ENCODE measurements around the gene ATXN7L1.

The ATXN7L1 gene

DNA sequence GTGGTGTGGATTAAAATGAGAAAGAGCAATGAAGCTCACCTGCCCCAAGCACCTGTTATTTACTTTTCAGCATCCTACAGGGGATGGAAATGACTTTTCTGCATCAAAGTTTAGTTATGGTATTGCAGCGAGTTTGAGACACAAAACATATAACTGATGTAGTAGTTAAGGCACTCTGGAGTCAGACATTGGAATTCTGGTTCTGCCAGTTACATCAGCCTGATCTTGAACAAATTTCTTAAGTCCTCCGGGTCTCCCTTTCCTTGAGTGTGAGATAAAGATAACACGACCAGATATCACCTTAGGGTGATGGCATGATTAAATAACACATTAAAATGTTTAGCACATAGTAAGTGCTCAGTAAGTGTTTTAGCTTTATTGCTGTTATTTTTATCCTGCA, 97.4 kb downstream of the ATXN7L1 start:
- DNase-seq (ENCODE audit: low spot score), result no peak

DNA sequence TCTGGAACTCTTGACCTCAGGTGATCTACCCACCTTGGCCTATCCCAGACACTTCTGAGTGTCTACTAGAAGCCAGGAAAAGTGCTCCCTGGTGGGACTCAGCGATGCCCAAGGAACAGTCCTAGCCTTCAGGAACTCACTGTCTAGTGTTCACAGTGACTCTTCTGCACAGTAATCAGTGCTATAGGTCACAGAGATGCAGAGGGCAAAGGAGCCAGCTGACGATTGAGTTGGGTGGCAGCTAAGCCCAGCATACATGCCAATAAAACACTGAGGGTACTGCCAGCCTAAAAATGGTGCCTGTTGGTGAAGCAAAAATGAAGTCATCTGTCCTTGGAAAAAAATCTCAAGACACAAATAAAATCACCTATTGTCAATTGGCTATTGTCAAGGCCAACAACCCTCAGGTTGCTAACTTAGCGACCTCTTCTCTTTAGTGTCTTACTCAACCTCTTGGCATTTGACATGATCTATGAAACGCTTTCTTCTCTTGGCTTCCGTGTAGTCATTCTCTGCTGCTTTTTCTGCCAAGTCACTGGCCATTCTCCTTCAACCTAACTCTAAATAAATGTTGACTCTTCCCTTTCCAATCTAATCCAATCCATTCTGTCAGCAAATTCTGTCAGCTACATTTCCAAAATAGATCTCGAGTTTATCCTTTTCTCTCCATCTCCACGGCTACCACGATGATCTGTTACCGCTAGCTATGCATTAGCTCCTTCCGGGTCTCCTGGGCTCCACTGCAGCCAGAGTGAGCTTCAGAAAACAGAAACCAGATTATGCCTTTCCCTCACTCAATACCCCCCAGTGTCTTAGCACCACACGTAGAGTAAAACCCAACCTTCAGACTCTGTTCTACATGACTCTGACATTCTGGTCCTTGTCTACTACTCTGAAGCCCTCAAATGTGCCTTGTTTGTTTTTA, 99.2 kb downstream of the ATXN7L1 start:
- no peak for DNase-seq (ENCODE audit: low spot score)

DNA sequence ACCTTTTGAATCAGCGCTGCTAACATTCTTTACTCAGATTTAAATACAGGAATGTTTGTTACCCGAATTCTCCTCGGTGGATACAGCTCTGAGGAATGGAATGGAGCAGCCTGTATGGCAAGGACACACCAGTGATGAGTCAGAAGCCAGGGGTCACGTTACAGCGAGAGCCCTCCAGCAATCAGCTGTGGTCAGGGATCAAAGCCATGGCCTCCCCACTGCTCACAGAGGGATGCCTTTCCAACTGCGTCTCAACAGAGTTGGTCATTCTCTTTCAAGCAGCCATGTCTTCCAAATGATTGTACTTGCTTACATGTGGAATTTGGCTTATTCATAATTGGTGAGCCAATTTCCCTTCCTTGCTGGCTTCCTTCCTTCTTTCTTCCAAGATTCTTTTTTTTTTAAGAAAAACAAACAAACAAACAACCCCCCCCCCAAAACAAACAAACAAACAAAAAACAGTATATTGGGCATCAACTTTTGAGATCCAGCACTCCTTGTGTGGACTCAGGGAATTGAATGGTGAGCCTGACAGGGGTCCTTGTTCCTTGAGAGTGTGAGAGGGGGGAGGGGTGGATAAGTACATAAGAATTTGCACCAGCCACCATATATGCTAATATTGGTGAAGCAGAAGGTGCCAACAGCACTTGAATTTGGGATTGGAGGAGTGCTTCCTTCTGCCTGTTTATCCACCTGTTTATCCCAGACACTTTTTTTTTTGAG, 100.2 kb downstream of the ATXN7L1 start:
- no peak for DNase-seq (ENCODE audit: low spot score)

DNA sequence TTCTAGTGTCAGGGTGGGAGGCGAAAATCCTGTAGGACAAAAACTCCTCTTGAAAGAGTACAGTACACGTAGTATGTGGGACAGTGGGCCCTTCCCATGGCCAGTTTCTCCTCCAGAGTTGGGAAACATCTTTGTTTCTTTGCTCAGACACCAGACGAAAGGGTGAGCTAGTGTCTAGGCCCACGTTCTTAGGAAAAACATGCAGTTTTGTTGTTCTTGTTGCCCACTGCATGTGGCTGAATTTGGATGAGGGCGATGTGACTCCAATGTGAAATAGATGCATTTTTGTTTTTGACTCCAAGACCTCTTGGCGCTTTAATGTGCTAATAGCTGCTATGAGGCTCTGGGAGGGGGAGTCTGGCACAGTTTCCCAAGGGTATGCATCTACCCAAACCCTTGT, 100.8 kb downstream of the ATXN7L1 start:
- no peak for DNase-seq (ENCODE audit: low spot score)

DNA sequence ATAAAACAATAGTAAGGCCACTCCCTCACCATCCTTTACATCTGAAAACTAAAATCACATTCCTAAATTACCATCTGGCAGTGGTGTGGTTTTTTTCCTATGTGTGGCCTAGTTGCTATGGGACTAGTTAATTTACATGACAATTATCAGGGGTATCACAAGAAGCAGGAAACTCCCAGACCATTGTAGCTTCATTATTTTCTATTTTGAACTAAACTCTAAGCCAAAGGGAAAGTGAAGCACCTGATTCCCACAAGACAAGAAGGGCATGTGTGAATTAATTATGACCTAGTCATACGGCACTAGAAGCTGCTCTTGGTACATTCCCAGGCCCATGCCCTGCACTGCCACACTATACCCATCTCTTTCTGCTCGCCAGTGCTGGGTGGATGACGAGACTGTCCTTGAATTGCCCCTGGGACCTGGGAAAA, 103.4 kb downstream of the ATXN7L1 start:
- DNase-seq (ENCODE audit: low spot score), result no peak

DNA sequence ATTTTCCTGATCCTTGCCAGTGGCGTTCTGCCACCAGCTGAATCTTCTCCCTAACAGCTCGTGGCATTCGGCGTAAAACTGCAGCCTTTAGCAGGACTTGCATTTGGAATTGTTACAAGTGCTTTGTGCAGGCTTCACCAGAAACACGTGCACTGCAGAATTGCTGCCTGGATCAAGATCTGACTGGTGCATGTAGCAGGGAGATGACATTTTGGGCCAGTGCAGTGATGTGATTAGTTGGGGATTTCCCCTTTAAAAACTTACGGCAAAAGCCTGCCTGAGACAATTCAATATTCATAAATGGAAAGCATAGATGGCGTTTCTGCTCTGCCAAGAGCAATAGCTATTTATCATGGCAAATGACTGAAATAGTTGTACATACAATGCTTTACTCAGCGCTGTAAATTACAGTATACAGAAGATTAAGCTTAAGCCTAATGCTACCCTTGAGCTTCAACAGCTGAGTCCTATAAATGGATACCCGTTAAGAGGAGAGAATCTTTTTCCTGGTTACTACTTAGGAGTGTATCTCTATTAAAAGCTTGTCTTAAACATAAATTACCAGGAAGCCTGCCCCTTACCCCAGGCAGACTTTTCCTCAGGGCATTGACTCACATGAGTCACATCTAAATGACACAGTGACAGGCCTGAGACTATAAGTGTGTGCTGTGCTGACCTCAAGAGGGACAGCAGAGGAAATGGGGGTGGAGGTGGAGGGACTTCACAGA, 106.3 kb downstream of the ATXN7L1 start:
- no peak for DNase-seq (ENCODE audit: low spot score)

DNA sequence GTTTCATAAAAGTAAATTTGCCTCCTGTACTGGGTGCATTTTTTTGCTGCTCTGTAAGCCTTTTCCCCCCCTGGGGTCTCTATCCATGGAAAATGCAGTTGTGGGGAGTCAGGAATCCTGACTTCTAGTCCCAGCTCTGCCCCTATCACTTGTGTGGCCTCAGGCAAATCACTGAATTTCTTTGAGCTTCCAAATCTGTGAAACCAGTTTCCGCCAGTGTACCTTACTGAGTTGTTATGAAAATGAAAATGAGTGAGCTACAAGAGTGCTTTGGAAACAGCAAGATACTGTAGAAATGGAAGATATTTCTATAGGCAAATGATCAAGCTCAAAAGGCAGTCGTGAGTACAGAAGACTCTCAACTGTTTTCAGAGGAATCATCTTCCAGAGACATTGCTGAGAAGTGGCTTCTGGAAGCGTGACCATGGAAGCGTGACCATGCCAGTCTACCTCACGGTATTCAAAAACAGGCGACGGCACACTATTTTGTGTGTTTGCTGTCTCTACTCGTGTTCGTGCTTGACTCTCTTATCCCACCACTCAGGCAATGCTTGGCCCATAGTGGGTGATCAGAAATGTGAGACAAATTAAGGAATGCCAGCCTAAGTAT, 107.4 kb downstream of the ATXN7L1 start:
- no peak for DNase-seq (ENCODE audit: low spot score)

DNA sequence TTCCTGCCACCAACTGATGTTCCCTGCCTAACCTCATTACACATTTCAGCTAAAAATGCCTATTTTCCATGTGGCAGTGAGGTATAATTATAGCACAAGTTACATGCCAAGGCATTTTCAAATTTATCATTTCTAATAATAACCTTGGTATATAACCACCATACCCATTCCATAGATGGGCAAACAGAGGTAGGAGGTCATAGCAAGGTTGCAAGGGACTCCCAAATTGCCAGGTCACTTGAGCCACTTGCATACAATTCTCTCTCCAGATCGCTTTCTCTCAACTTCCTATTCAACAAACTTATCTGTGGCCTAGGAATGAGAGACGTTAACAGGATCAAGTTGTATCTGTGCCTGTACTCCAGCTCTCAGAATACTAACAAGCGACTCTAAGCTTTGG, 108.3 kb downstream of the ATXN7L1 start:
- DNase-seq (ENCODE audit: low spot score), result no peak

DNA sequence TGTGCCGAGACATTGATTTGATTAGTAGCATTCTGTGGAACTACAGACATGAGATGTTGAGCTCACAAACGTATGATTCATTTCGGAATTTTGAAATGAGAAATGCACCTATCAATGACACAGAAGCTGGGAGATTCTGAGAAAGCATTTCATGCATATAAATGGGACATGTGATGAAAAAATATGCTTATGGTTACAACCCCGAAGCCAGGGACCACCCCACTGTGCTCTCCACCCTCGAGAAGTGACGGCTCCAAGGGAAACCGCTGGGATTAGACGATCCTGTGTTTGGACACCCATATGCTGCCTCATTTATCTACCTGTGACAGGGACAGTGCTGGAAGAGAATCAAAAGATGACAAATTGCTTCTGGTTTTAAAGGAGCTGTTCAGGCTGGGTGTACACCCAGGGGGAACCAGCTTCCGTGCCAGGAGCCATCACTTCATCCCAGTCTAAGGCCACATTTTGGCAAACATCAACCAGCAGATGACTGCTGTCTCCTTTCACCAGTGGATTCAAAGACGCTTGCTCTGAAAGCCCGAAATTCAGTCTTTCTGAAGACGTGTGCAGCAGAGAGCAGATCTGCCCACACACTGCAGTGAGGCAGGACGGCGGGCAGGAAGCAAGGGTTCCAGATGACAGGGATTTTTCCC, 109.9 kb downstream of the ATXN7L1 start:
- DNase-seq (ENCODE audit: low spot score), result peak; percentile 77

DNA sequence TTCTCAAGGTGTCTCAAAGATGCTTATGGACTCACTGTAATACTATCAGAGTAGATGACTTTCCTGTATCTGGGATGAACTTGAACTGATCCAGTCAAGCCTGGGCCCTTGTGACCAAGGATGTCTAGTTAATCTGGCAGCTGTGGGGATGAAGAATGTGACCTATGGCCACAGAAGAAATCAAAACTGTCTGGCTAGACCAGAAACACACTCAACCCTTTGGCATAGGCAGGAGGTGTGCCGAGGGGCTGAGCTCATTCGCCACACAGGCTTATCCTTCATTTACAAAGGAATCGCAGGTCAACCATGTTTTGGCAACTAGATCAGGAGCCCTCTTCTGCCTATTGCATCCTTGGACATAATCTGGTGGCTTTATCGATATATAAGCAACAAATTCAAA, 110.6 kb downstream of the ATXN7L1 start:
- DNase-seq (ENCODE audit: low spot score), result no peak

DNA sequence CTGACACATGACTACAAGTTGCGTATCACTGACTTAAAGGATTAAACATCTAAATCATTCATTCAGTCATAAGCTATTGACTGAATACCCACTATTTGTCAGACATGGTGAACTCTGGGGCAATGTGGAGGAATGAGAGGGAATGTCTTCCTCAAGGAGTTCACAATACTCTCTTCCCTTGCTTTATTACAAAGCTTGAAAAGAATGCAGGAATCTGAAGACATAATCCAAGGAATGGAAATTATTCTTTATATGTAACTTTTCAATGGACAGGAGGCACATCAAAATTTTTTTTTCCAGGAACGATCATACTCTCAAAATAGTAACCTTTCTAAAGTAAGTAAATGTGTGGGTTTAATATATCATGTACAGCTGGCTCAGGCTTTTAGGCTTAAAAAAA, 111.9 kb downstream of the ATXN7L1 start:
- DNase-seq (ENCODE audit: low spot score), result no peak

DNA sequence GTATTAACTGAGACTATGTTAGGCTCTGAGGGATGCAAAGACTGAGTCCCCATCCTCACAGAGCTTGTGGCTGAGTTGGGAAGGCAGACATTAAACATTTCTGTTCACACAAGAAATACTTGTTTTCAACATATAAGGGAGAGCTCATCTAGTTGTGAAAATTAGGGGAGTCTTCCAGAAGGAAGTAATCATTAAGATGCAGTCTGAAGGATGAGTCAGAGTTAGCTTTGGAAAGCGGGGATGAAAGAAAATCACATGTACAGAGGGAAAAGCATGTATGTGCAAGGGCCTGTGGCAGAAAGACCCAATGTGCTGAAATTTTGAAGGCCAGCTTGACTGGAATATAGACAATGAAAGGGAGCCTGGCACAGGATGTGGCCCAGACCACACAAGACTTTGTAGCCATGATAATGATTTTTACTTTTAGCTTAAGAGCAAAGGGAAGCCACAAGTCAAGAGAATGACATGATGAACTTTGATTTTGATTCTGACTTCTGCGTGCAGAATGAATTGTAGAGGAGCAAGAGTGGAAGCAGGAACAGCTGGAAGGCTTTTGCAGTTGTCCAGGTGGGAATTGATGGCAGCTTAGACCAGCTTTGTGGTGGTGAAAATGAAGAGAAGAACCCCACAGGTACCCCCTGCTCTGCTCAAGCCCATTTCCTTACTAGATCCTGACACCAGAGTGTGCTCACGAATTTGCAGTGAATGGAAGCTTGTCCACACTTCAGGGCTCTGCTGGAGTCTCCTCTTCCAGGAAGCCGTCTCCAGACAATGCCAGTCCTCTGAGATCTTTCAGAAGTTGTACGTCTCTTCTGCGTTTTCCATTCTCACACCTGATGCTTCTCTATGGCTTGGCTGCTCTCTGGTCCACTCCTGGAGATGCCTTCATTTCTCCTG, 115.6 kb downstream of the ATXN7L1 start:
- no peak for DNase-seq (ENCODE audit: low spot score)

DNA sequence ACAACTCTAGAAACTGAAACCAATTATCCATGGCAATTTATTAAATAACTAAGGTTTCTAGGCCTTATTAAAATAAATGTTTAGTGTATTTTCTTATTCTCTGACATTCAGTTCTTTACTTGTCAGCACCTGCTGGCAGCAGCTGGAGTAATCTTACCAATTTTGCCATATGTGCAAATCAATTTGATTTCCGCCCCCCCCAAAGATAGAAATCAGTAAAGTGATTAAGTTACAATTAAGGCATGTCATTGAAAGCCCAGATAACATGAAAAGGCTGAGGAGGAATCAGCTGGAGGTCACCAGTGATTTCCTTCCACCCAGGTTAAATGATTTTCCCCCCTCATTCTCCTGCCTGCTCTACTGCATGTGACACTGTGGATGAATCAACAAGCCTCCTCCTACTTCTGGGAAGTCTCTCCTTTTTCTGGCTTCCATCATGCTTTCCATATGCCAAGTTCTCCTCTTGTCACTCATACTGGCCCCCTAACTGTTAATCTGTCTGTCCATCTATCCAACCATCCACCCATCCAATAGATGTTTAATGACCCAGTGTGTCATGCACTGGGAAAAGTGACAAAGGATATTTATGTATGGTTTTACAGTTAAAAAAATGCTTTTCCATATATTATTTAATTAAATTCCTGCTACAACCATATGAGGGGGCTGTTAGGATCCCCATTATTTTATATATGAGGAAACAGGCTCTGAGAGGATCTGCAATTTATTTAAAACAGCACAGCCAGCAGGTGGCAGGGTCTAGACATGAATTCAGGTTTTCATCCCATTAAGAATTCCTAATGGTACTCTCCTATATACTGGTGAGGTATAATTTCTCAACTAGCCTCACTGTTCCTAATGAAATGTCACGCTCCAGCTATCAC, 116.5 kb downstream of the ATXN7L1 start:
- DNase-seq (ENCODE audit: low spot score), result peak; percentile 74

DNA sequence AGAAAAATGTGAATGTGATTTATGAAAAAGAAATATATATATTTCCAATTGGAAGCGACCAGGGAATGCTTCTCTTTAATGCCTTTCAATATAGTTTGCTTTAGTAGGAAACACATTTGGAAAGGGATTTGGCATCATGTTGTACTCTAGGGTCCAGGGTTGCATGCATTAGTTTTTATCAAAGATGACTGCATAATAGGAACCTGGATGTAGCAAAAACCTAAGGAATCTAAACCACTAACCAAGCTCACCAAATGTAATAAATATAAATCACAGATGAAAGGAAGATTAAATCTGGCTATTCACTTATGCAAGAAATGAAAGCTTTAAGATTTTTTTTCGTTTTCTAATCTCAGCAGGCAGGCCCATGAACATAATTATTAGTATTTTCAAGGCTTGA, 120.0 kb downstream of the ATXN7L1 start:
- DNase-seq (ENCODE audit: low spot score), result no peak

DNA sequence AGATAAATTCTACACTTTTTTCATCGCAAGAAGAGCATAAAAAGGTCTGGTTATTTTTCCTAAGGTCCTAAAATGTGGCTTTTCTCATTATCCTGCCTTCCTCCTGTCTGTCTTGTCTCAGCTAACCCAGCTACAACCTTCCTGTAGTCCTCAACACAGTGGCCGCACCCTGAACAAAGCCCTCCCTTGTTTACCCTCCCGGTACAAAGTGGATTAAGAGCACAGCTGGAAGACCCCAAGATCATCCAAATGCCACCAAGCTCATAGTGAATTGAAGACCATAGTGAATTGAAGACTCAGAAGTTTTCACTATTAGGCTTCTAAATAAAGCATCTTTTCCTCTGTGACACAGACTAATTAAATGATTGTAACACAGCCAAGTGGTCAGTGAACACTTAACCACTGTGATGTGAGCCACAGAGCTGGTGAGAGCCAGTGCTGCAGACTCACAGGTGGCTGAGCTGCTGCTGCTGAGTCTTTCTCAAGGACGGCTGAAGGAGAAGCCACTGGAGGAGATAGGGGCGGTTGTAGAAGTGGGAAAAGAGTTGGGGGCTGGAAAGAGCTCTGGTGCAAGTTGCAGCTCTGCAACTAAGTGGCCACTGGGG, 123.6 kb downstream of the ATXN7L1 start:
- no peak for DNase-seq (ENCODE audit: low spot score)

DNA sequence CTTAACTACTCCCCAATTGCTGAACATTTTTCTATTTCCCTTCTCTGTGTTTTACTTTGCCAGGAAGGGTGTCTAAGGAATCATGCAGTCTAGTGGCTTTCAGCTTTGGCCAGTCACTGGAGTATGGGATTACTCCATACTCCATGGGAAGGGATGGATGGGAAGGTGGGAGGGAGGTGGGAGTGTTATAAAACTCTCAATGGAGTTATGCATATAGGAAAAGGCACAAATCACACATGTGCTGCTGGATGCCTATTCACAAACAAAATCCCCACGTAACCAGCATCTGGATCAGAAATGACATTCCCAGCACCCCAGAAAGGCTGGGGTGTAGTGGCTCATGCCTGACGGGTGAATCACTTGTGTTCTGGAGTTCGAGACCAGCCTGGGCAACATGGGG, 125.3 kb downstream of the ATXN7L1 start:
- no peak for DNase-seq (ENCODE audit: low spot score)

DNA sequence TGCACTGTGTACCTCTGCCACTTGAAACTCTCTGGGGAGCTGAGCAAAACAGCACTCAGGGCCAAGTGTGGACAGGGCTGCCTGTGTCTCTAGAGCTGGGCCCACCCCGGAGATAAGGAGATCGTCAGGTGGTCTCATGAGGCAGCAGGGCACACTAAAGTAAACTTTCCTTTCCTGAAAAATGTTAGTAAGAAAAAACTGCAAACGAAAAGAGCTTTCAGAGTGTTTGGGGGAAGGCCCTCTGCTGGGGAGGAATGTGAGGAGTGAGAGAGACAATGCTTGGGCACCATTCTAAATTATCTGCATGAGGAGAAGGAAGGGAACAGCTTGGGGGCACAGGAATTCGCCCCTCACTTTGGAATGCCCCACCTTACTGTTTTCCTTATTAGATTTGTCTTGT, 127.7 kb downstream of the ATXN7L1 start:
- DNase-seq (ENCODE audit: low spot score), result no peak

DNA sequence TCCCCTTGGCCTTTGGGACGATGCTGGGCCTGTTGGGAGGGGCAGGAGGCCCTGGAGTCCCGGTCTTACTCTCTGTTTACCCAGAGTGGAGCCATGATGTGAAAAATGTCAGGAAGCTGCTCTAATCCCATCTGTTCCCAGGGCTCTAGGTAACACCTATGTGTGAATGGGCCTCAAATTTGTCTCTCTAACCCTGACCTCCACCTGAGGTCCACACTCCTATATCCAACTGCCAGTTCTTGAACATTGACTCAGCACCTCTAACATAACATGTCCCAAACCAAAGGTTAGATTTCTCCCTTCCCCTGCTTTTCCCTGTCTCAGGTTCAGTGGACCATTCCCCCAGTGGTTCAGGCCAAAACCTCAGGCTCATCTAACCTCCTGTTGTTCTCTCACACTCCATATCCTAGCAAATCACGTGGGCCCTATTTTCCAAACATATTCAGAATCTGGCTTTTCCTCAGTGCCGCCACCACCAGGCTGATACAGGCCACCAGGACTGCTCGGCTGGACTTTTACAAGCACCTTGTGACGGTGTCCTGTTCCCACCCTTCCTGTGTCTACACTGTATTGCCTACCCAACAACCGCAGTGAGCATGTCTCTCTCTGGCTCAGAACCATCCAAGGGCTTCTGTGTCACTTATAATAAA, 130.6 kb downstream of the ATXN7L1 start:
- DNase-seq (ENCODE audit: low spot score), result no peak

DNA sequence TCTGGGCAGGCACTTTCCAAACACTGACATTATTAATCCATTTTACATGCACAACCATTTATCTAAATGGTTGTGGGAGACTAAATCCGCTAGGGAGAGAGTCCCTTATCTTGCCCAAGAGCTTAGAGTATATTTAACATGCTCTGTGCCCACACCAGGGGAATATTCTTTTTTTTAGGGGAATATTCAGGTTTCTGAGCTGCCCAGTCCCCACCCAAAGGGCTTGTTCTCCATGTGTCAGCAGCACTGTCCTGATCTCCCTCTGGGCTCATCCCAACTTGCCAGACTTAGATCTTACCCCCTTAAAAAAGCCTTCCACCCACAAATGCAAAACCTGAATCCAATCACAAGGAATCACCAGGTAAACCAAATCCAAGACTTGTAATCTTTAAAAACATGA, 132.1 kb downstream of the ATXN7L1 start:
- no peak for DNase-seq (ENCODE audit: low spot score)

Measured in cerebellar cortex (tissue), 1 donor.